ENCODE data around the gene CHD6. TPM values are rescaled to one million over a fixed set of nuclear protein-coding genes. Genes with fewer than 3 reads are reported as not detected.

Gene CHD6
- total RNA-seq, 2 experiments from 2014 or later, result 25.2 to 29.6 TPM

DNA sequence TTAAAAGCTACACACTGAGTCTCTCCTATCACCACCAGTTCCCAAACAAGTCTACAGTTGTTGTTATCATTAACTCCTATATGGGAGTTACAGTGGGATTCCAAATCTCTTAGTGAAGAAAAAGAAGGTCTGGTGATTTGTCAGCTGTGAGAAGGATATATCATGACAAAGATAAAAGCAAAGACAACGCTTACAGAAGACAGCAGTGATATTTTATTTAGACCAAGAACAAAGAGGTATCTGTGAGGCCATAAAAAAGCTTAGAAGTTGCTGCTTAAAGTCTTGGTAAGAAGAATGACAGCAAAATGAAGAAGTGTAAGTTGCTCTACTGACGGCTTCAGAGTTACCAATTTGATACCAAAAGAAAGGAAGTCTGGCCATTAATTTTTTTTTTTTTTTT is 47.2 kb downstream of the CHD6 start:
- intact Hi-C loops (cut with micrococcal nuclease), result no loop called here
- ChIA-PET POLR2A (interaction anchor here (0.6 kb wide), 1 partner anchor 159 kb away, joined by 3 read pairs; no protein-coding TSS in a partner anchor), CTCF (no interaction called here)
- no peak overlapping the region for H3K27ac Mint-ChIP-seq
- no peaks in the 10 kb centered on the region for H3K27me3 Mint-ChIP-seq
- peaks cover 8% of the 10 kb centered on the region for H3K9me3 Mint-ChIP-seq
- no peak for DNase-seq
- H3K36me3 Mint-ChIP-seq, result peaks cover 6% of the 10 kb centered on the region
- no peak overlapping the region for H3K4me3 Mint-ChIP-seq
- H3K4me1 Mint-ChIP-seq (ENCODE audit: low read depth), result peaks cover 50% of the 10 kb centered on the region

DNA sequence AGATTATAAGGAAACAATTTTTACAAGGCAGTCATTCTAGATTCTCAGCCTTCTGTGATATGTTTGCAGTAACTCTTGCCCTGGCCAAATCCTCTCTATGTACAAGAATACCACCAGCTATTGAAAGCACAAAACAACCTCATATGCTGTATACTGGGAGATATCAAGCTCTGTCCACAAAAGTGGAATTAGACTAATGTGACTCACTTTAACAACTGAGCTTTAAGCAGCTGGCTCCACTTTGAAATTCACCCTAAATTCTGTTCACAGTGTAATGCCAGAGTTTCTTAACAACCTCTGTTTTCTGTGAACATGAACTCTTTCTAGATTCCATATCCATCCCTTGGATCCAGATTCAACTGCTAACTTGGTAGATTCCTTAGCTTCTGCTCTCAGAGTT is 47.6 kb downstream of the CHD6 start:
- intact Hi-C loops (cut with micrococcal nuclease), result no loop called here
- Mint-ChIP-seq H3K27ac (no peak overlapping the region), H3K36me3 (peaks cover 6% of the 10 kb centered on the region), H3K27me3 (no peaks in the 10 kb centered on the region), H3K9me3 (peaks cover 7% of the 10 kb centered on the region), H3K4me3 (no peak overlapping the region), H3K4me1 (ENCODE audit: low read depth) (peaks cover 54% of the 10 kb centered on the region)
- ChIA-PET POLR2A (no interaction called here), CTCF (no interaction called here)
- no peak for DNase-seq

DNA sequence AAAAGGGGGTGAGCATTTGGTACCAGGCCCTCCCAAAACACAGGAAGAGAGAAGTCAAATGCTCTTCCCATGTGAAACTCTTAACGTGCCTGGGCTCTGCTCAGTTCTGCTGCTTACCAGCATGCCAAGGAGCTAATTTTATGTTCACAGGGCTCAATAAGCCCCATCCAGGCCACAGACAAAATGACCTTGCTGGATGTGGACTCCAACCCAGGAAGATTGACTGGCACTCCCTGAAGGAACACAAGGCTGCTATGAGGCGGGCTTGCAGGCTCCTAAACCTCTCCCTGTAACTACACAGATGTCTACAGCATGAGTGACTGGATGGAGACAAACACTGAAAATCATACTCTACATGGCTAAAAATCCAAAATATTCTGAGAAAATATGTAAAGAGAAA is 50.6 kb downstream of the CHD6 start:
- Mint-ChIP-seq H3K27ac (no peak overlapping the region), H3K27me3 (no peaks in the 10 kb centered on the region), H3K4me1 (ENCODE audit: low read depth) (peaks cover 57% of the 10 kb centered on the region), H3K9me3 (no peaks in the 10 kb centered on the region), H3K4me3 (no peak overlapping the region), H3K36me3 (peaks cover 5% of the 10 kb centered on the region)
- POLR2A ChIA-PET, result no interaction called here
- CTCF ChIA-PET, result no interaction called here
- intact Hi-C loops (cut with micrococcal nuclease), result no loop called here
- DNase-seq, result no peak

DNA sequence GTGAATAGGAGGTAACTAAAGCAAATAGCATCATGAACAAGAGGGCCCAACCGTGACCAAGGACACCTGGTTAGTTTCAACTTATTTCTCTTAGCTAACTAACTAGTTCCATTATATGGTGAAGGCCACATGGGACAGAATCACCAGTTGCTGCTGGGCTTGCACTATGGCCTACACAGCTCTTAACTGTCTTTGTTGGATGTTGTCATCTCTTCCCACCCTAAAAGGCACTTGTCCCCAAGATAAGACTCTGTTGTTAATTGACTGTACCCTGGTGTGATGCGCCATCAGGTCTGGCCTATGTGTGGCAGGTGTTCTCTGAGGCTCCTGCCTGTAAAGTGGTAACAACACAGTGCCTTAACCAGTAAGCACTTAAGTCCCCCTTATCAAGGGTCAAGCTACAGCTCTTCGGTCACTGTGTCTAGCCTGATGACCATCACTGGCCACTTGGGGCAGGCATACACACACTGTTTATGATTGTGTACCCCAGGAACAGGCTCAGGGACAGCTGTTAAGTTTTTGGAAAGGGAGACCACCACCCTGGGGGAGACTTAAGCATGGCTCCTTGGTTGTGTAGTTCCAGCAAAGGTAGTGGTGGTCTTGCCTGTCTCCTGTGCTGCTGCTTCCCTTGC is 51.2 kb downstream of the CHD6 start:
- Mint-ChIP-seq H3K4me3 (no peak overlapping the region), H3K27ac (no peak overlapping the region), H3K4me1 (ENCODE audit: low read depth) (peaks cover 56% of the 10 kb centered on the region), H3K9me3 (no peaks in the 10 kb centered on the region), H3K36me3 (peaks cover 5% of the 10 kb centered on the region), H3K27me3 (no peaks in the 10 kb centered on the region)
- DNase-seq, result no peak
- intact Hi-C loops (cut with micrococcal nuclease), result no loop called here
- CTCF ChIA-PET, result no interaction called here
- POLR2A ChIA-PET, result no interaction called here

DNA sequence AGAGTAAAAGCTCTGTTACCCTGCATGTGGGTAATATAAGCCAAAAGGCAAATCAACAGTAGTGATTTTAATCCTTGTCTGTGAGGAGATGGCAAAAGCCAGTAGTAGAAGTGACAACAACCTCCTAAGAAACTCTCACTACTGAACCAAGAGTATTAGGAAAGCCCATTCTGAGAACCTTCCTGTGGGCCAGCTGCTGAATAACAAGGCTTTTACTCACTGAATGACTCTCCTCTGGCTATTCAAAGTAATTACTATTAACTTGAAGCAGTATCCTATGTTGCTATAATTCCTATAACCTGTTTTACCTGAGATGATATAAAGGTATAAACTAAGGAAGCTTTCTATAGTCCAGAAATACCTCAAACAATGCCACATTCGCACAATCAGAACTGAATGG is 55.1 kb downstream of the CHD6 start:
- no peak overlapping the region for H3K27ac Mint-ChIP-seq
- peaks cover 8% of the 10 kb centered on the region for H3K36me3 Mint-ChIP-seq
- DNase-seq, result no peak
- H3K27me3 Mint-ChIP-seq, result no peaks in the 10 kb centered on the region
- POLR2A ChIA-PET, result no interaction called here
- no peak overlapping the region for H3K4me3 Mint-ChIP-seq
- intact Hi-C loops (cut with micrococcal nuclease), result no loop called here
- peaks cover 60% of the 10 kb centered on the region for H3K4me1 Mint-ChIP-seq (ENCODE audit: low read depth)
- CTCF ChIA-PET, result no interaction called here
- no peaks in the 10 kb centered on the region for H3K9me3 Mint-ChIP-seq

DNA sequence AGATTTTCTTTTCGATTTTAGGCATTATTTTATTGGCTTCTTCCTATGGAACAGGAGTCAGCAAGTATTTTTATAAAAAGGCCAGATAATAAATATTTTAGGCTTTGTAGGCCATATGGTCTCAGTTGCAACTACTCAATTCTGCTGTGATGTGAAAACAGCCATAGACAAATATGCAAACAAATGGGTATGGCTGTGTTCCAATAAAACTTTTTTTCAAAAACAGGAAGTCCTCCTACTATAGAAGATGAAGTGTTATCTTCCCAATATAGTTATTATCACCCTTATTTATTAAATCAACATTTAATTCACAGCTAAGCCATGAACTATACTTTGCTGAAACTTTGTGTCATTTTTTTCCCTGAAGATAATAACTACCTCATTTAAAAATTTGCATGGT is 57.2 kb downstream of the CHD6 start:
- no peak overlapping the region for H3K4me3 Mint-ChIP-seq
- no peak for DNase-seq
- intact Hi-C loops (cut with micrococcal nuclease), result no loop called here
- H3K9me3 Mint-ChIP-seq, result peaks cover 9% of the 10 kb centered on the region
- H3K27me3 Mint-ChIP-seq, result no peaks in the 10 kb centered on the region
- CTCF ChIA-PET, result interaction anchor here (0.6 kb wide), 1 partner anchor 1806 kb away, joined by 3 read pairs; no protein-coding TSS in a partner anchor
- peaks cover 56% of the 10 kb centered on the region for H3K4me1 Mint-ChIP-seq (ENCODE audit: low read depth)
- POLR2A ChIA-PET, result no interaction called here
- H3K27ac Mint-ChIP-seq, result no peak overlapping the region
- H3K36me3 Mint-ChIP-seq, result peaks cover 19% of the 10 kb centered on the region

DNA sequence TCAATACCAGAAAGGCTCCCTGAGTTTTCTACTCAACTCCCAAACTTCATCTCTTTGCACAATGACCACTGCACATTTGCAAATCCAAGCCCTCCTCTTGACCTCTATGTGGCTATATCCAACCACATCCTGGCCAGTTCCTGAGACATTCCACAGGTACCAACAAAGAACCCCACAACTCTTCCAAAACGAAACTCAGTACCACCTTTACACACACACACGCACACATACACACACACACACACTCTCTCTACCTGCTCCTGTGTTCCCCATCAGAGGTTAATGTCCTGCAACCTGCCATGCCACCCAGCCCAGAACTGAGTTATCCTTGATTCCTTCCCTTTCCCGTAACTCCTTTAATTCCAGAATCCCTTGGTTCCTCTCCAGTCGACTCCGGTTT is 58.5 kb downstream of the CHD6 start:
- ChIA-PET POLR2A (no interaction called here), CTCF (no interaction called here)
- H3K4me3 Mint-ChIP-seq, result no peak overlapping the region
- peaks cover 17% of the 10 kb centered on the region for H3K36me3 Mint-ChIP-seq
- peaks cover 9% of the 10 kb centered on the region for H3K9me3 Mint-ChIP-seq
- no peak for DNase-seq
- no peaks in the 10 kb centered on the region for H3K27me3 Mint-ChIP-seq
- peaks cover 50% of the 10 kb centered on the region for H3K4me1 Mint-ChIP-seq (ENCODE audit: low read depth)
- intact Hi-C loops (cut with micrococcal nuclease), result no loop called here
- H3K27ac Mint-ChIP-seq, result no peak overlapping the region

DNA sequence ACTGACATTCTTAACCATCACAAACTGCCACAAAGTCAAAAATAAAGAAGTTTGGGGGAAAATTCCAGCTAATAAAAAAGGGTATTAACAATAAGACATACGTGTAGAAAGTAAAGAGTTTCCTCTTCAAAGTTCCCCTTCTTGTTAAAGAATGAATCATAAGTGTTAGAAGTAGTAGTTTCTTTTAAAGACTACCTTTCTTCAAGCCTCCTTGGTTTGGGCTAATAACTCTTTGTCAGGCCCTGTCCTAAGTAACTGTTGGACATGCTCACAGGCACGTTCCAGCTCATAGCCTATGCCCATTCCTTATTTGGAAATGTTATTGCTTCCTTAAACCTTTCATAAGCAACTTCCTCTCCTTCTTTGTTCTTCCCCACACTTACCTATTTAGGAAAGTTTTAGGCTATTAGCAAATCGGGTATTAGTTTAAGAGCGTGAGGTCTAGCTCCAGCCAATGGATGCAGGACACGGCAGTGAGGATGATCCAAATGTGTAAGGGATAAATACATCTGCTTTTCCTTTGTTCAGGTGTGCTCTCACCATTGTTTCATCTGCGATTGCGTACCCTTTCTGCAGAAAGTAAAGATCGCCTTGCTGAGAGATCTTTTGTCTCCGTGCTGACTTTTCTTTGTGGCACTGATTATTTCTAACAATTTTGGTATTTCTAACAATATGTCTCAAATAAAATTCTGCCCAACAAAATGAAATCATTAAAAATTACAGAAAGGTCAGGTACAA is 64.9 kb downstream of the CHD6 start:
- peaks cover 25% of the 10 kb centered on the region for H3K9me3 Mint-ChIP-seq
- intact Hi-C loops (cut with micrococcal nuclease), result no loop called here
- no peak for DNase-seq
- peaks cover 17% of the 10 kb centered on the region for H3K4me1 Mint-ChIP-seq (ENCODE audit: low read depth)
- H3K36me3 Mint-ChIP-seq, result peaks cover 36% of the 10 kb centered on the region
- no peak overlapping the region for H3K4me3 Mint-ChIP-seq
- ChIA-PET CTCF (no interaction called here), POLR2A (no interaction called here)
- no peak overlapping the region for H3K27ac Mint-ChIP-seq
- no peaks in the 10 kb centered on the region for H3K27me3 Mint-ChIP-seq

DNA sequence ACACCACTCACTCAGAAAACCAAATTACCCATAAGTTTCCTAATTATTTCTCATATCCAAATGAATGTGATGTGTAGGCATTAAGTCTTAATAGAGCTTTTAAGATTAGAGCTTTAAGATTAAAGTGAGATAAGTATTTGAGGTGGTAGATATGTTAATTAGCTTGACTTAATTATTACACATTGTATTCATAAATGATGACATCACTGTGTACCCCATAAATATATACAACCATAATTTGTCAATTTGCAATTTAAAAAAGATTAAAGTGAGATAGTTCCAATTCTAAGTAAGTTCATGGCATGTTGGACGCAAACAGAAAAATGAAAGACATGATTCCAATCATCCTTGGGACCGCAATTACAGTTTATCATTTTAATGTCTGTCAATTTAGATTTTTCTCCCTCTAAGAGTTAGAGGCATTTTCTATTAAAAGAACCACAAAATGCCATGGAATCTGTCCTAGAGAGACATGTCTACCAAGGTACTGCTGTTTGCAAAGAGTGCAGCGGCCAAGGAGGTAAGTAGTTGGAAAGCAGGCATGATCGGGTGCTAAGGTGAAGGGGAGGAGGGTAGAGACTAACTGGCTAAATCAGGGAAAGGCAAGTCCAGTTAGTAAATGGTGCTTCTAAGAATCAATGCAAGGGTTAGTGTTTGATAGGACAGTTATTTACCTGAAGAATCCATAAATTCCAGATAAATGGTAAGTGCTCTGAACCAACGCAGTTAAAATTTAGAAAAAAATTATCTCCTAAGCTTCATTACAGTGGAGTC is 65.7 kb downstream of the CHD6 start:
- peaks cover 25% of the 10 kb centered on the region for H3K9me3 Mint-ChIP-seq
- POLR2A ChIA-PET, result no interaction called here
- CTCF ChIA-PET, result no interaction called here
- H3K27me3 Mint-ChIP-seq, result no peaks in the 10 kb centered on the region
- H3K4me3 Mint-ChIP-seq, result no peak overlapping the region
- intact Hi-C loops (cut with micrococcal nuclease), result no loop called here
- H3K4me1 Mint-ChIP-seq (ENCODE audit: low read depth), result peaks cover 17% of the 10 kb centered on the region
- peaks cover 34% of the 10 kb centered on the region for H3K36me3 Mint-ChIP-seq
- no peak overlapping the region for H3K27ac Mint-ChIP-seq
- no peak for DNase-seq

DNA sequence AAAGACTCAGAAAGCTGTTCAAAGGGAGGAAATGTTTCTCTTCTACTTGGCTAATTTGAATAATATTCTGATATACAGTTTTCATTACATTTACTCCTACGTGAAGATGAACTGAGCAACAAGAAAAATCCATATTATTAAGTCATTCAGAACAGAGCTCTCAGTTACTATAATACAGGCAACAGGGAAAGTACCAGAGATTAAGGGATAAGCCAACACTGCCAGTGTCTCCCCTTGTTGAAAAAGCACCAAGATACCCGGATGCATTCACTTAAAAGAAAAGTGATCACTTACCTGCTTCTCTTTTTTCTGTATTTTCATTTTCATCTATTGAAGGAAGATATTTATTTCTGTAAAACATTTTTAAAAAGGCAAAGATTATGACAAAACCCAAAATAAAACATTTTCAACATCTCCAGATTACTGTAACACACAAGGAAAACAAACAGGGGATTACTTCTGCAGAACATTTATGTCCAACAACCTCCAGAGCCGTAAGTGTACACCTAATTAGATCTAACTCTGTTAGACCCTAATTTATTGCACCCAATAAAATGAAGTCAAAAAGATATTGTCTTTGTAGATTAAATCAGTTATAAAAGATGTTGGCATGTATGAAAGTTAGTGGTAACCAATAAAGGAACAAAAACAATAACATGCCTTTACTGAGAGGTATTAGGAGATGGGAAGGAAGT is 67.0 kb downstream of the CHD6 start:
- intact Hi-C loops (cut with micrococcal nuclease), result no loop called here
- Mint-ChIP-seq H3K27me3 (no peaks in the 10 kb centered on the region), H3K27ac (no peak overlapping the region), H3K9me3 (peaks cover 17% of the 10 kb centered on the region), H3K36me3 (peaks cover 23% of the 10 kb centered on the region), H3K4me3 (no peak overlapping the region), H3K4me1 (ENCODE audit: low read depth) (peaks cover 17% of the 10 kb centered on the region)
- CTCF ChIA-PET, result no interaction called here
- POLR2A ChIA-PET, result no interaction called here
- DNase-seq, result no peak

DNA sequence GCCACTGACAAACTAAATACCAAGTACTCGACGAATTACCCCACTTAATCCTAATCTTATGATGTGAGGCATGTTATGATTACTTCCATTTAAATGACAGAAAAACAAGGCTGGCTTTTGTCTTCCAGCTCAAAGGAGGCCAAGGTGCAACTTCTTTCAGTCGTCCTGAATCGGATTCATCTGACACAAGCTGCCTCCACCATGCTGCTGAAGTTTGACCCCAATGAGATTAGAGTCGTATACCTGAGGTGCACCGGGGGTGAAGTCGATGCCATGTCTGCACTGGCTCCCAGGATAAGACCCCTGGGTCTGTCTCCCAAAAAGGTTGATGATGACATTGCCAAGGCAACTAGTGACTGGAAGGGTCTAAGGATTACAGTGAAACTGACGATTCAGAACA is 71.0 kb downstream of the CHD6 start:
- H3K9me3 Mint-ChIP-seq, result peaks cover 11% of the 10 kb centered on the region
- no peaks in the 10 kb centered on the region for H3K27me3 Mint-ChIP-seq
- intact Hi-C loops (cut with micrococcal nuclease), result no loop called here
- peaks cover 3% of the 10 kb centered on the region for H3K4me1 Mint-ChIP-seq (ENCODE audit: low read depth)
- no peak overlapping the region for H3K27ac Mint-ChIP-seq
- POLR2A ChIA-PET, result no interaction called here
- H3K36me3 Mint-ChIP-seq, result peaks cover 14% of the 10 kb centered on the region
- CTCF ChIA-PET, result interaction anchor here (0.7 kb wide), 1 partner anchor 151 kb away, joined by 3 read pairs; no protein-coding TSS in a partner anchor
- no peak for DNase-seq
- no peak overlapping the region for H3K4me3 Mint-ChIP-seq

DNA sequence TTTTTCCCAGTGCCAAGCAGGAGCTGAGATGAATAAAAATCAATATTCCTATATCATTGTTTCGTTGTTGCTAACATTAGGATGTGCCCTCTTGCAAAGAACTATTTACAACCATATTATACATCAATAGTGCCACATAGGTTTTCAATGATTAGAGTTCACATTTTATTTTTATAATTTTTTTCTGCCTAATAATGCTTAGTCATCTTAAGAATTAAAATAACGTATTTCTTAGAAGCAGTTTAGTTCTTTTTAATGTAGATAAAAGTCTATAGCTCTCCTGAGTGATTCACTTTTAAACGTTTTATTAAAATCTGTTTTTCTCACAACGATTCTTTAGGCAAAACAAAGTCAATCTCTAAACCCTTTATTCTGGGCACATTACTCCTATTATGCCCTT is 71.6 kb downstream of the CHD6 start:
- Mint-ChIP-seq H3K36me3 (peaks cover 14% of the 10 kb centered on the region), H3K4me3 (no peak overlapping the region), H3K27me3 (no peaks in the 10 kb centered on the region), H3K9me3 (peaks cover 11% of the 10 kb centered on the region), H3K4me1 (ENCODE audit: low read depth) (peaks cover 3% of the 10 kb centered on the region), H3K27ac (no peak overlapping the region)
- no peak for DNase-seq
- ChIA-PET CTCF (no interaction called here), POLR2A (no interaction called here)
- intact Hi-C loops (cut with micrococcal nuclease), result no loop called here

Measured in activated CD4-positive, alpha-beta memory T cell treated with anti-CD3 and anti-CD28 coated beads for 36 hours (primary cell).